ENCODE data around the gene ZNF385C. TPM values are rescaled to one million over a fixed set of nuclear protein-coding genes. Genes with fewer than 3 reads are reported as not detected.

ZNF385C gene
- total RNA-seq, 1 experiment from 2014 or later = 2.8 TPM

DNA sequence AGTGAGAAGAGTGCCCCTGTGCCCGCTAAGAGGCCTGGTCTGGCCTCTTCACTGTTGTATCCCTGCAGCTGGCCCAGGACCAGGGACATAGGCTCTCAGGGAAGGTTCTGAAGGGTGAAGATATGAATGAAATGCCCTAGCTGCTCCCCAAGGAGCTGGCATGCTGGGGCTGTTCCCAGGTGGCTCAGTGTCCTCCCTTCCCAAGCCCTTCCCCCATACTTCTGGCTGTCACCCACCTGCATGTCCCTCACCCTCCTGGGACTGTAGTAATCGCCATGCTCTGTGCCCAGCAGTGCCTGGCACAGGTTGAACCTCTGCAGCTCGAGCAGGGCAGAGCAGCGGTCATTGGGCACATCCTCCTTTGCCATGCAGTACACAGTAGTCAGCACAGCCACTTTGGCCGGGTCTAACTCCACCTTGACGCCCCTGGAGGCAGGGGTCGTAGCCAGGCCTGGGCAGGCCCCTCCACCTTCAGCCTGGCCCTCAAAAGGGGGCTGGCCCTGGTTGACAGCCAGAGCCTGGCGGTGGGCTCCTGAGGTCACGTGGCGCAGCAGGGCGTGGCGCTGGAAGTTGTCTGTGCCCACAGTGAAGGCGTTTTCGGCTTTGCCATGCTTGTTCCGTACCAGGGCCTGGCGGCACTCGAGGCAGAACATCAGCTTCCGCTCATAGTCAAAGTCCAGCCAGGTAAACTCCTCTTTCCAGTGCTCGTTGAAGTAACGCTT, 55.5 kb downstream of the ZNF385C start:
- Histone ChIP-seq H2AFZ (ENCODE audit: low read length) (no peak overlapping the region), H3K14ac (ENCODE audit: insufficient read depth, low read length) (no peak overlapping the region; the same call in 1 of the 2 replicates), H2BK15ac (ENCODE audit: low read depth, low read length) (no peak overlapping the region), H3K18ac (ENCODE audit: insufficient read length, low read depth, low read length) (no peak overlapping the region), H2AK5ac (ENCODE audit: insufficient read length, low read length) (no peak overlapping the region), H3K27me3 (ENCODE audit: insufficient read depth, low read length) (no peaks in the 10 kb centered on the region), H3K4ac (ENCODE audit: low read depth, low read length) (no peak overlapping the region), H2BK120ac (ENCODE audit: low read depth, low read length, poor library complexity, severe bottlenecking) (no peak overlapping the region), H2BK20ac (ENCODE audit: low read depth, low read length, poor library complexity, severe bottlenecking) (no peak overlapping the region), H3K23ac (ENCODE audit: insufficient read length, low read depth, low read length) (no peak overlapping the region), H4K5ac (ENCODE audit: insufficient read length, low read depth, low read length) (no peak overlapping the region), H4K20me1 (ENCODE audit: control insufficient read depth, insufficient read depth, insufficient read length) (no peaks in the 10 kb centered on the region), H3K4me1 (ENCODE audit: insufficient read depth, low read length) (no peaks in the 10 kb centered on the region), H4K8ac (replicated peaks; ENCODE audit: insufficient read length, low read depth, low read length) (no peak overlapping the region), H3K79me1 (ENCODE audit: insufficient read depth, low read depth, low read length, poor library complexity, severe bottlenecking) (no peaks in the 10 kb centered on the region), H3T11ph (ENCODE audit: low read length) (no peak overlapping the region), H3K79me2 (ENCODE audit: insufficient read depth, low read length) (no peaks in the 10 kb centered on the region), H2BK12ac (ENCODE audit: insufficient read length, low read depth, low read length) (no peak overlapping the region), H3K4me2 (ENCODE audit: insufficient read depth, insufficient read length, low read length) (no peak overlapping the region), H3K9me3 (ENCODE audit: control insufficient read depth, low read depth, low read length) (no peaks in the 10 kb centered on the region), H3K27ac (ENCODE audit: insufficient read length, low read depth, low read length) (no peak overlapping the region), H4K91ac (ENCODE audit: insufficient read length, low read depth, low read length) (no peak overlapping the region), H3K56ac (ENCODE audit: insufficient read length, low read depth, low read length) (no peak overlapping the region), H3K23me2 (ENCODE audit: insufficient read length, low read depth, low read length, poor library complexity, severe bottlenecking) (no peaks in the 10 kb centered on the region), H2BK5ac (ENCODE audit: insufficient read length, low read length) (no peak overlapping the region), H3K9ac (ENCODE audit: extremely low read depth, insufficient read length, low read length) (no peak overlapping the region)
- H3K27ac Mint-ChIP-seq = no peak overlapping the region
- no CpG with 5 or more reads among the region's 20 CpGs for WGBS (ENCODE audit: extremely low coverage, insufficient read length, low lambda C conversion rate)
- peaks cover 11 to 23% of the 10 kb centered on the region in 2 experiments for H3K4me1 Mint-ChIP-seq
- H3K27me3 Mint-ChIP-seq (ENCODE audit: low read depth) = no peaks in the 10 kb centered on the region; the same call in 1 of the 2 replicates
- no peak overlapping the region for H3K4me3 Mint-ChIP-seq
- no peaks in the 10 kb centered on the region for H3K36me3 Mint-ChIP-seq (ENCODE audit: insufficient read depth in 1 of 3, low read depth in 3 of 3)
- no peak for DNase-seq
- no peak for TF ChIP-seq CTCF (conservative IDR thresholded peaks at IDR 0.05)
- H3K9me3 Mint-ChIP-seq = no peaks in the 10 kb centered on the region

Measured in H9 (cell line).